Right atrium auricular region (tissue), 2 donors: ENCODE measurements around the gene ANKAR. TPM values are rescaled to one million over a fixed set of nuclear protein-coding genes. Genes with fewer than 3 reads are reported as not detected.
A peak's percentile ranks its signal among the peaks of the same experiment; 100 is the strongest.

Source experiments
- DNase-seq: peaks from one replicate; pipeline ENCODE4 v3.0.0-alpha.2; 2019; ENCODE audit warnings: low spot score
- H3K27ac ChIP-seq, 2 donors: fragments of 200-600 bp; sonication (generic); 1 replicate in 1 of 2; 2 replicates in 1 of 2; pipeline ENCODE4 v1.5.1; 2016 to 2019
- H3K27me3 ChIP-seq, 2 donors: fragments of 200-600 bp; sonication (generic); one replicate each; pipeline versions ENCODE4 v1.5.1 to v1.6.0; 2017 to 2019
- H3K36me3 ChIP-seq: fragments of 200-600 bp; sonication (generic); one replicate; pipeline ENCODE4 v1.5.1; 2016
- H3K4me1 ChIP-seq, 2 donors: fragments of 200-600 bp; sonication (generic); one replicate each; pipeline versions ENCODE4 v1.5.1 to v1.6.0; 2017 to 2019
- H3K4me3 ChIP-seq, 2 donors: fragments of 200-600 bp; sonication (generic); 1 replicate in 1 of 2; 2 replicates in 1 of 2; pipeline ENCODE4 v1.5.1; 2017 to 2019; ENCODE audit warnings: mild to moderate bottlenecking in 1 of 2, moderate library complexity in 1 of 2
- H3K9me3 ChIP-seq, 2 donors: fragments of 200-600 bp; sonication (generic); one replicate each; pipeline ENCODE4 v1.5.1; 2019
- total RNA-seq, 2 donors: library from RNA; depleted of rRNA; stranded (reverse); fragments of >200 nt; gene quantifications; one replicate each; pipeline ENCODE4 v1.1.0, GENCODE V29; 2016
- TF ChIP-seq, protein P1 (sequence below), 2 donors: fragments of 200-600 bp; sonication (generic); IDR thresholded peaks; one replicate each; pipeline ENCODE4 v1.5.1; 2019; ENCODE audit warnings: antibody characterized with exemption in 2 of 2

The ANKAR gene
- total RNA-seq, 2 donors from 2014 or later = 4.9 to 5.1 TPM

DNA sequence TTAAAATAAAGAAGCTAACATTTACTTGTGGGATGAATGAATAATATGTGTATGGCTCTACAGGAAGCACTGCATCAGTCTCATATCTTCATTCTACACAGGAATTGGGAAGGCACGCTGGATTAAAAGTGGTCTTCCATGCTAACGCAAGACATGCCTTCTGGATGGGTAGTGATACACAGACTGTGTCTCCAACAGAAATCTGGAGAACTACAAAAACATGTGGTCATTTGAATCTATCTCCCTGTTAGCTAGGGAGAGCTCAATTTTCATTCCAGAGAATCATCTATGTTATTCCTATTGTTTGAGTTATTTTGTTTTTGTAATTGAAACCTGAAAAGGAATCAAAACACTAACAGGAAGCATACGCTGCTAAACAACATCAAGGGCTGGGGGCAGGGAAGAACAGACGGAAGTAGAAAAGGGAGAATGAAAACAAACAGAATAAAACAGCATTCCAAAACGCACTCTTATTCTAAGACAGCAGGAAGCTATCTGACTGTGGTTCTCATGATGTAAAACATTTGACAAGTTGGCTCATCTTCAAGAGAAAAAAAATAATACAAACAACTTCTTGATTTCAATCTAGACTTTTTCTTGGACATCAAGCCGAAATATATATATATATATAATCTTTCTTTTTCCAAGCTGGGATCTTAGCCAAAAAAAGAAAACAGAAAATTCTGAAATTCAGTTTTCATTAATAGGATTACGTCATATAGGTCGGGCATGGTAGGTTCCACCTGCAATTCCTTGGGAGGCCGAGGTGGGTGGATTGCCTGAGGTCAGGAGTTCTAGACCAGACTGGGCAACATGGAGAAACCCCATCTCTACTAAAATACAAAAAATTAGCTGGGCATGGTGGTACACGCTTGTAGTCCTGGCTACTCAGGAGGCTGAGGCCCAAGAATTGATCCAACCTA lies 44.7 kb upstream of the ANKAR start:
- no peaks in the 10 kb centered on the region for H3K36me3 ChIP-seq
- H3K9me3 ChIP-seq = no peaks in the 10 kb centered on the region
- H3K4me1 ChIP-seq = no peaks in the 10 kb centered on the region
- no peak for DNase-seq
- H3K27me3 ChIP-seq = no peaks in the 10 kb centered on the region
- H3K27ac ChIP-seq = no peak overlapping the region
- TF ChIP-seq, protein P1, sequence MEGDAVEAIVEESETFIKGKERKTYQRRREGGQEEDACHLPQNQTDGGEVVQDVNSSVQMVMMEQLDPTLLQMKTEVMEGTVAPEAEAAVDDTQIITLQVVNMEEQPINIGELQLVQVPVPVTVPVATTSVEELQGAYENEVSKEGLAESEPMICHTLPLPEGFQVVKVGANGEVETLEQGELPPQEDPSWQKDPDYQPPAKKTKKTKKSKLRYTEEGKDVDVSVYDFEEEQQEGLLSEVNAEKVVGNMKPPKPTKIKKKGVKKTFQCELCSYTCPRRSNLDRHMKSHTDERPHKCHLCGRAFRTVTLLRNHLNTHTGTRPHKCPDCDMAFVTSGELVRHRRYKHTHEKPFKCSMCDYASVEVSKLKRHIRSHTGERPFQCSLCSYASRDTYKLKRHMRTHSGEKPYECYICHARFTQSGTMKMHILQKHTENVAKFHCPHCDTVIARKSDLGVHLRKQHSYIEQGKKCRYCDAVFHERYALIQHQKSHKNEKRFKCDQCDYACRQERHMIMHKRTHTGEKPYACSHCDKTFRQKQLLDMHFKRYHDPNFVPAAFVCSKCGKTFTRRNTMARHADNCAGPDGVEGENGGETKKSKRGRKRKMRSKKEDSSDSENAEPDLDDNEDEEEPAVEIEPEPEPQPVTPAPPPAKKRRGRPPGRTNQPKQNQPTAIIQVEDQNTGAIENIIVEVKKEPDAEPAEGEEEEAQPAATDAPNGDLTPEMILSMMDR (IDR thresholded peaks at IDR 0.05) = no peak
- H3K4me3 ChIP-seq = no peak overlapping the region

DNA sequence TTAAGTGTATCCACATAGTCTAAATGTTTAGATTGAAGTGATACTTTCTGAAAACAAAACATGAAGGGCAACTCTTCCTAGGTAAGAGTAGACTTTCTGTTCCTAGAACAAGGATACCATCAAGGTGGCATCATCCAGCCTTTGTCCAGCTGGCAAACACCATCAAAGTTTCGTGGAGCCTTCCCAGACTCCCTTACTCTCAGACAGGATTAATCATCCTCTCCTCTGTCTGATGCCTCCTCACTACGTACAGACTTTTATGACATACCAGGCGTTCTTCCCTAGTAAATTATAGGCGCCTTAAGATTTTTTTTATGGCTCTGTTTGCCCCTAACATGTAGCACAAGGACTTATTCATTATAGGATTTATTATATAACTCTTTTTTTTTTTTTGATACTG lies 42.6 kb upstream of the ANKAR start:
- no peak overlapping the region for H3K27ac ChIP-seq

DNA sequence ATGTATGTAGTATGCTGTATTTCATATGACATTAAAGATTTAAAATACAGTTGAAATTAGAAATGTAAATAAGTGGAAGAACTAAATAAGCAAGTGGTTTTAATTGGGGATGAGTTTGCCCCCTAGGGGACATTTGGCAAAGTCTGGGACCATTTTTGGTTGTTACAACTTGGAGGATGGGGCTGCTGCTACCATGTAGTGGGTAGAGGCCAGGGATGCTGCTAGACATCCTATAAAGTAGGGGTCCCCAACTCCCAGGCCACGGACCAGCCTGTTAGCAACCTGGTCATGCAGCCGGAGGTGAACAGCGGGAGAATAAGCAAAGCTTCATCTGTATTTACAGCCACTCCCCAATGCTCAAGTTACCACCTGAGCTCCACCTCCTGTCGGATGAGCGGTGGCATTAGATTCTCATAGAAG lies 41.1 kb upstream of the ANKAR start:
- Histone ChIP-seq H3K27me3 (no peaks in the 10 kb centered on the region), H3K4me1 (no peaks in the 10 kb centered on the region), H3K9me3 (no peaks in the 10 kb centered on the region), H3K27ac (no peak overlapping the region), H3K36me3 (no peaks in the 10 kb centered on the region), H3K4me3 (no peak overlapping the region)
- no peak for DNase-seq
- TF ChIP-seq, protein P1 (IDR thresholded peaks at IDR 0.05) = peak; percentile 30 to 60

More for the DNA sequence above, 42.6 kb upstream of the ANKAR start:
- Histone ChIP-seq H3K27me3 (no peaks in the 10 kb centered on the region), H3K4me1 (no peaks in the 10 kb centered on the region), H3K9me3 (no peaks in the 10 kb centered on the region), H3K36me3 (no peaks in the 10 kb centered on the region), H3K4me3 (no peak overlapping the region)
- no peak for DNase-seq
- TF ChIP-seq, protein P1 (IDR thresholded peaks at IDR 0.05) = no peak

DNA sequence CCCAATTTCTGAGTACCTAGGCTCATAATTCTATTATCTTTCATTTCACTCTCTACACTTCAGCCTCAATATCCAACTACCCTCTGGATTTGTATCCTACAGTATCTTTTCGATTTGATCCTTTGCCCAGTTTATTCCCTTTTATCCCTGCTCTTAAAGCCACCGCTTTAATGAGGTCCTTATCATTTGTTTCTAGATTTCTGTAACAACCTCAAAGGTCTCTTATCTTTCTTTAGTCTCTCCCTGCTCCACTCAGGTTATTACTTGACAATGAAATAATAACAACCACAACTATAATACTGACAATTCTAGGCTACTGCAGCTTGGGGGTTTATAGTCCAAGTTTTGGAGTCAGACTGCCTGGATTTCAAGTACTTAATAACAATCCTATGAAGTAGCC lies 39.1 kb upstream of the ANKAR start:
- Histone ChIP-seq H3K36me3 (no peaks in the 10 kb centered on the region), H3K4me1 (no peaks in the 10 kb centered on the region), H3K9me3 (no peaks in the 10 kb centered on the region), H3K27me3 (no peaks in the 10 kb centered on the region), H3K4me3 (no peak overlapping the region), H3K27ac (no peak overlapping the region)
- TF ChIP-seq, protein P1 (IDR thresholded peaks at IDR 0.05) = no peak
- DNase-seq = no peak

DNA sequence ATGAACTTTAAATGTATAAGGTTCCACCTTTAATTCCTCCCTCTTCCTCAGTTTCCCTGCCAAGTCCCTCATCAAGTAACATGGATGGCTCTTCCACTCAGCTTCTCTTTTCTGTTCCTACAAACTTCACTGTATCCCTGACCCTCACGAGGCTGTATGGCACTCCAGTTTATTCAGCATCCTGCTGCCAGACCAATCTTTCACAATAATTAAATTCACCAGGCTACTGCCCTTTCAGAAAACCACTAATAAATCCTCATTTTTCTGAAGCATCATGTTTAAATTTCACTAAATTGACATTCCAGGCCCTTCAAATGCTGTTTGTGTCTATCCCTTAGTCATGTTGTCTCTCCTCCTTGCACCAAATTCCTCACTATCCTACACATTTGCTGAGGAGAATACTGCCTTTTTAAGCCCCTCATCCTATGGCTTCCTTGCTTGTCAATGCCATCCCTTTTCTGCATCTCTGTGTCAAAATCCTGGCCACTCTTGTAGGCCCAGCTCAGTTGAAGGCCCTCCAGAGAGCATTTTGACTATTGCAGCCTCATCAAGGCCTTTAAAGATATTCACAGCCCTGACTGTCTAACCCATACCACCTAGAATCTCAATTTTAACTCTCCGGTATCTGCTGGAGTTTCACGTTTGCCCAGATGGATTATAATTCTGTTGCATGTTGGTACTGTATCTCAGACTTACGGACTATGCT lies 36.0 kb upstream of the ANKAR start:
- H3K36me3 ChIP-seq = no peaks in the 10 kb centered on the region
- H3K27me3 ChIP-seq = no peaks in the 10 kb centered on the region
- no peak overlapping the region for H3K27ac ChIP-seq
- no peaks in the 10 kb centered on the region for H3K4me1 ChIP-seq
- DNase-seq = no peak
- TF ChIP-seq, protein P1 (IDR thresholded peaks at IDR 0.05) = no peak
- H3K4me3 ChIP-seq = no peak overlapping the region
- H3K9me3 ChIP-seq = no peaks in the 10 kb centered on the region
